GM18909 (cell line): ENCODE measurements around the gene ARHGAP1.

ENCODE experiments used
- ATAC-seq: cut with Tn5 transposase; IDR thresholded peaks from one replicate; pipeline ENCODE4 v1.9.1; 2021; ENCODE audit warnings: mild to moderate bottlenecking; ENCODE audit not compliant: unreplicated experiment, poor library complexity

Gene ARHGAP1

DNA sequence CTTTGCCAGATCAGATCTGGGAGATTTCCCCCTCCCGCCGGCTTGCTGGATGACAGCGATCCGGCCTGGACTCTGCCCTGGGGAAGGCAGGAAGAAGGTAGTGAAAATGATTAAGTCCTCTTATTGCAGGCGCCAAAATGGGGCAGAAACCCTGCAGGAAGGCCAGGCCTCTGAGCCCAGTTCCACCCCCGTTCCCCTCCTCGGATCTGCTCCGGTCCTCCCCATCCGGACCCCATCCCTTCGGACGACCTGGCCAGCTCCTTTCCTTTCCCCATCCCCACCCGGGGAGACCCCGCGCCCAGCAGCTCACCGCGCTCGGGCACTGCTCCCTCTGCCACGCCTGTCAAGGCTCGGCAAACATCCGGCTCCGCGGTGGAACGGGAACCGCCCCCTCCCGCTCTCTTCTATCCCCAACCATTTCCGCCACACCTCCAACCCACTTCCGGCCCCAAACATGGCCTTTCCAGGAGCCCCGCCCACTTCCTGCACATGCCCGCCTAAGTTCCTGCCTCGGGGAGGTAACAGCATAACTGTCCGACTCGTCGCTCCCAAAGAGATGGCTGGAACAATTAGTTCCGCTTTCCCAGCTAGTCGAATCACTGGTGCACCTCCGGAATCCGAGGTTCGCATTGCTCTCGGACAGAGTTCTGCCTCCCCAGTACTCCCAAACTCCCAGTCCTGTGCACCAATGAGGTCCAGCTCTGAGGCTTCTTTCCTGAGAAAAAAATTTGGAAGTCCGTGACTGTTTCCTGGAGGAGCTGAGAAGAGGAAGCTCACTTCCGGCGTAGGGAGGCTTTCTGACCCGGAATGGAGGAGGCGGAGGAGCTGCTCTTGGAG lies at the start of gene ARHGAP1, which contains the start of gene ZNF408:
ARHGAP1 (minus strand) TSS at position 379 of the 837 bp plus-strand sequence. CDS start 4,512 bp downstream, outside the sequence.
ZNF408 (plus strand) TSS at position 791 of the 837 bp plus-strand sequence; CDS start at position 808, 17 bp downstream.
- peak; percentile 91 for ATAC-seq

DNA sequence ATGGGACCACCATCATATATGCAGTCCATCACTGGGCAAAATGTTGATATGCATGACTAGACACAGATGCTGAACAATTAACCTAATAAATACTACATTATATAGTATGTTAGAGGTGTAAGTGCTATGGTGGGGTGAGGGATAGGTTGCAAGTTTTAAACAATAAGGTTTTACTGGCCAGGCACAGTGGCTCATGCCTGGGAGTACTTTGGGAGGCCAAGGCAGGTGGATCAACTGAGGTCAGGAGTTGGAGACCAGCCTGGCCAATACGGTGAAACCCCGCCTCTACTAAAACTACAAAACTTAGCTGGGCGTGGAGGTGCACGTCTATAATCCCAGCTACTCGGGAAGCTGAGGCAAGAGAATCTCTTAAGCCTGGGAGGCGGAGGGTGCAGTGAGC lies 46.7 kb upstream of the ARHGAP1 start:
- no peak for ATAC-seq

DNA sequence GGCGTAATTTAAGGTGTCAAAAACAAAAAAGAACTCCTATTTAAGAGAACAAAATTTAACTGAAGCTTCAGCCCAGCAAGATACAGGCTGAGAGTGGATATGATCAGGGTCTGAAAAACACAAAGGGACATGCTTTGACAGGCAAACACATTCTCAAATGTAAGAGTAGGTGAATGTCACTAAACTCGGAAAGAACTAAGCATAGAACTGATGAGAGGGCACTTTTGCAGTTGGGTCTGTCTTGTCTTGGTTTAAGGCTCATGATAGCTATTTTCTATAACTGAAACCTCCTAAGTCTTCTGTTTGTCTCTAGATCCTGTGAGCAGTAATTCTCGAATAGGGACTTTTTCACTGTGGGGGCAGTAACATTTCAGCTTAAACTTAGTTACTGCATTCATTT lies 45.6 kb upstream of the ARHGAP1 start:
- no peak for ATAC-seq

DNA sequence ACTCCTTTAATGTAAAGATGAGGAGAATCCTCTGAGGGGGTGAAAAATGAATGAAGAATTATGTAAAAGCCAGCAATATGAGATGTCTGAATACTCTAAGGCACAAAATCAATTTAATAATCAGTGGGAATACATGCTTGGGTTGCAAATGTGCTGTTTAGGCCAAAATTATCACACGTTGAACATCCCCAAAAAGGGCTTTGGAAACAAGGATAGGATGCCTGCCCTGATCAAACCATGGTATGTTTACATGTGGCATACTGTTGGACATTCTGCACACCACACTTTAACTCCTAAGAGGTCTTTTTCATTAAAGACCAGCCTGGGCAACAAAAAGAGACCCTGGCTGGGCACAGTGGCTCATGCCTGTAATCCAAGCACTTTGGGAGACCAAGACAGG lies 44.9 kb upstream of the ARHGAP1 start:
- no peak for ATAC-seq

DNA sequence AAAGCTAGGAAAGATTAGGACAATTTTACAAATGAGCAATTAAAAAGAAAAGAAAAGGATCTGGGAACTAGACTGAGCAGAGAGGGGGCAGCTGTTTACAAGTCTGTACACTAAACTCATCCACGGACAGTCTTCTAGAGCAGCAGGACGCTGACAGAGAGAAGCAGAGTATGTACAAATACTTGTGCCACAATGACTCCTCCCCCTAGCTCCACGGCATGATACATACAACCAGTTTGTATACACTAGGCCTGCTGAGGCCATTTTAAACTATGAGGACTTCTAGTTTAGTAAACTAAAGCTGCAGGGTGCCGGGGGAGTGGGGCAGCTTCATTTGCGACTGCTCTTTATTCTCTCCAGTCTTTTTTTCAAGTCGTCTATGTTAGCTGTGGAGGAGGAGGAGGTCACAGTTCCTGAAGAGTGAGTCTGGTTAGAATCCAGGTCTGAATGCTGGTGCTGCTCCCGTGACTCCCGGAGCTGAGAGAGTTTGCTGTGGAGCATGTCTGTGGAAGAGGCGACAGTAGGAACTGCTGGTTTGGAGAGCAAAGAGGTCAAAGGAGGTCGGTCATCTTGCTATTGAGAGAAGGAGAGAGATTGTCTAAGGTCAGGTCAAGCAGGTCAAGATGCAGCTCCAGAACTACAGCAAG lies 43.4 kb upstream of the ARHGAP1 start:
- no peak for ATAC-seq

DNA sequence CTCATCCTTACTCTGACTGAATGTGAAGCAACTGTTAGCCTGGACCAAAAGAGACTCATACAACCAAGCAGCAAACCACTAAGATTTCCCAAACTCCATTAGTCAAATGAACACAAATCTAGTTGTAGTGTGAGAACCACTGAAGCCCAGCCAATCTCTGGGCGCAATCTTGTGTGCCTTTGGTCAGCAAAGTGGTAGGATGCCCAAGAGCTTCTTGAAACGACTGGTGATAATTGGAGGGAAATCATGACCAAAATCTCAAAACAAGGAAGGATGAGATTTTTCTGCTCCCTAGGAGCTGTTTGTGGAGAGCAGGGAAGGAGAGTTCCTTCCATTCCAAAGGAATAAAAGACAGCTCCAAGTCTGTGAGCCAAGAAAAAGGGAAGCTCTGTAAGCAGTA lies 42.6 kb upstream of the ARHGAP1 start:
- no peak for ATAC-seq

DNA sequence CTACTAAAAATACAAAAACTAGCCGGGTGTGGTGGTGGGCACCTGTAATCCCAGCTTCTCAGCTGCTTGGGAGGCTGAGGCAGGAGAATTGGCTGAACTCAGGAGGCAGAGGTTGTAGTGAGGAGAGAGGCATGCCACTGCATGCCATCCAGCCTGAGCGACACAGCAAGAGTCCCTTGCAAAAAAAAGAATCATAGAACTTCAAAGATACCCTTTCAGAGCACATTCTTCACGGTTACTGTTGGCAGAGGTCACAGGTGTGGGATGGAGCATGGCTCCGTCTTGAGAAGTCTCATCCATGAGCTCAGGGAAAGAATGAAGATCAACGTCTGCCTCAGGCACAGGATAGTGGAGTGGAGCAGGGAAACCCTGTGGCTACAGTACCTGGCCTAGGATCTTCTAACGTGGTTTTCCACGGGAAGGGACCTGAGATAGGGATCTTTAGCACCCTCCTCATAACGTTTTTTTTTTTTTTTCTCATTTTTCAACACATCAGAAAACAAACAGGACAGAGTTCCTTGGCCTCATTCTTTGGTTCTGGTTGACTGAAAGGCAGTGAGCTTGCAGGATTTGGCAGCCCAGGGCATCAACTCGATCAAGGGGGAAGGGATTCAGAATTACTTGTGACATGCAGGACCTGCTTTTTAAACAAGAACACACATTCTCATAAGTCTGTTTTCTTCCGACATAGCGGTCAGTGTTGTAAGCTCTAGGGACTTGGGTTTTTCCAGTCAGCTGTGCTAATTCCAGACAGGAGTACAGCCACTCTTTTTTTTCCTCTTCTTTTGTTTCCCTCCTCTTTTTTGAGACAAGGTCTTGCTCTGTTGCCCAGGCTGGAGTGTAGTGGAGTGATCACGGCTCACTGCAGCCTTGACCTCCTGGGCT lies 41.4 kb upstream of the ARHGAP1 start:
- no peak for ATAC-seq

DNA sequence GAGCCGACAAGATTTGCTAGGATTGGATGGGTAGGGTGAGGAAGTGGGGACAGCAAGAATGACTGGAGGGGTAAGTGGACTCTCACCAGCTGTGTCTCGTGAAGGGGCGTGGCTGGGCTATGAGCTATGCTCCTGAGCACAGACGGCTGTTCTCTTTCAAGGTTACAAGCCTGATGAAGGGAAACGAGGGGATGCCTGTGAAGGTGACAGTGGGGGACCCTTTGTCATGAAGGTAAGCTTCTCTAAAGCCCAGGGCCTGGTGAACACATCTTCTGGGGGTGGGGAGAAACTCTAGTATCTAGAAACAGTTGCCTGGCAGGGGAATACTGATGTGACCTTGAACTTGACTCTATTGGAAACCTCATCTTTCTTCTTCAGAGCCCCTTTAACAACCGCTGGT lies 38.5 kb upstream of the ARHGAP1 start:
- no peak for ATAC-seq

DNA sequence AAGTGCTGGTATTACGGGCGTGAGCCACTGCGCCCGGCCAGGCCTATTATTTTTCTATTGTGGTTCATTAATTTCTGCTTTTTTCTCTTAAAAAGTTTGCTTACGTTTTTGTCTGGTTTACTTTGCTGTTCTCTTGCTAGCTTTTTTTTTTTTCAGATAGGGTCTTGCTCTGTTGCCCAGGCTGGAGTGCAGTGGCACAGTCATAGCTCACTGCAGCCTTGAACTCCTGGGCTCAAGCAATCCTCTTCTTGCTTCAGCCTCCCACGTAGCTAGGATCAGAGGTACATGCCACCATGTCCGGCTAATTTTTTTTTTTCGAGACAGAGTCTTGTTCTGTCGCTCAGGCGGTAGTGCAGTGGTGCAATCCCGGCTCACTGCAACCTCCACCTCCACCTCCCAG lies 37.3 kb upstream of the ARHGAP1 start:
- no peak for ATAC-seq

DNA sequence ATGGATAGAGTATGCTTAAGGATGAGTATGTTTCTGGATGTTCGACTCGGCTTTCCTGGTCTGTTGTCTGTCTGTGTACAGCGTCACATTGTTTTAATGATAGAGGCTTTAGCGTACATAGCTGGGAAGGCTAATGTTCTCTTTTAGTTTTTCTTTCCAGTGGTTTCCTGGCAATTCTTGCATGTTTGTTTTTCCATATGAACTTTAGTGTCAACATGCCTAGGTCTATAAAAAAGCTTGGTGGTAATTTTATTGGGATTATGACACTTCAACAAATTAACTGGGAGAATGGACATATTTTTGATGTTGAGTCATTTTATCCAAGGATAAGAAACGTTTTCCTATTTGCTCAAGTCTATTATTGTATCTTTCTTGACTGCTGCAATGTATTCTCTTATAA lies 36.2 kb upstream of the ARHGAP1 start:
- ATAC-seq, result no peak

DNA sequence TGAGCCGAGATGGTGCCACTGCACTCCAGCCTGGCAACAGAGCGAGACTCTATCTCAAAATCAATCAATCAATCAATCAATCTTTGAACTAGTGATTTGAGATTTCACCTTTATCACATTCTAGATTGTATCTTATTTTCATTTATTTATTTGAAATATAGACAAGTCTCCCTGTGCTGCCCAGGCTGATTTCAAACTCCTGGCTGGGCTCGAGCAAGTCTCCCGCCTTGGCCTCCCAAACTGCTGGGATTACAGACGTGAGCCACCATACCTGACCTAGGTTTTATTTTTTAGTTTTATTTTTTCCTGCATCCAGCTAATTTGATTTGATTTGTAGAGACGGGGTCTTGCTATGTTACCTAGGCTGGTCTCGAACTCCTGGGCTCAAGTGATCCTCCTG lies 35.7 kb upstream of the ARHGAP1 start:
- ATAC-seq, result no peak

DNA sequence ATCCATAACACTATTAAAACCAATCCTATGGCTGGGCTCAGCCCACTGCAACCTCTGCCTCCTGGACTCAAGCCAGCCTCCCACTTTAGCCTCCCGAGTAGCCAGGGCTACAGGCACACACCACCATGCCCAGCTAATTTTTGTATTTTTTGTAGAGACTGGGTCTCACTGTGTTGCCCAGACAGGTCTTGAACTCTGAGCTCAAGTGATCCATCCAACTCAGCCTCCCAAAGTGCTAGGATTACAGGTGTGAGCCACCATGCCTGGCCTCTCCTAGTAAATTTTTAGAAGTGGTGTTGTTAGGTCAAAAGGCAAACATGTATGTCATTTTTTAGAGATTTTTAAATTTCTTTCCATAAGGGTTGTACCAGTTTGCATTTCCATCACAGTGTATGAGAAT lies 32.8 kb upstream of the ARHGAP1 start:
- no peak for ATAC-seq

DNA sequence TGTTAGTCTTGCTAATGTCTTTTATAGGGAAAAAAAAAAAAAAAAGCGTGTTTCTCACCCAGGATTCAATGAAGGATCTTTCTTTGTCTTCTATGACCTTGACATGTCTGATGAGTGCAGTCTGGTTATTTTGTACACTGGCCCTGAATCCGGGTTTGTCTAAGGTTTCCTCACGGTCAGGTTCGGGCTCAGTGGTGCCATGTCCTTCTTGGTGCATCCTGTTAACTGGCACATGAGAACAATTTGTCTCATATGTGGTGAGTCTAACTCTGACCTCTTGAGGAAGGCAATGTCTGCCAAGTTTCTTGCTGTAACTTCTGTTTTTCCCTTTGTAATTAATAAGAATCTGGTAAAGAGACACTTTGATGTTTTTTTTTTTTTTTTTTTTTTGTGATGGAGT lies 31.1 kb upstream of the ARHGAP1 start:
- ATAC-seq, result no peak

DNA sequence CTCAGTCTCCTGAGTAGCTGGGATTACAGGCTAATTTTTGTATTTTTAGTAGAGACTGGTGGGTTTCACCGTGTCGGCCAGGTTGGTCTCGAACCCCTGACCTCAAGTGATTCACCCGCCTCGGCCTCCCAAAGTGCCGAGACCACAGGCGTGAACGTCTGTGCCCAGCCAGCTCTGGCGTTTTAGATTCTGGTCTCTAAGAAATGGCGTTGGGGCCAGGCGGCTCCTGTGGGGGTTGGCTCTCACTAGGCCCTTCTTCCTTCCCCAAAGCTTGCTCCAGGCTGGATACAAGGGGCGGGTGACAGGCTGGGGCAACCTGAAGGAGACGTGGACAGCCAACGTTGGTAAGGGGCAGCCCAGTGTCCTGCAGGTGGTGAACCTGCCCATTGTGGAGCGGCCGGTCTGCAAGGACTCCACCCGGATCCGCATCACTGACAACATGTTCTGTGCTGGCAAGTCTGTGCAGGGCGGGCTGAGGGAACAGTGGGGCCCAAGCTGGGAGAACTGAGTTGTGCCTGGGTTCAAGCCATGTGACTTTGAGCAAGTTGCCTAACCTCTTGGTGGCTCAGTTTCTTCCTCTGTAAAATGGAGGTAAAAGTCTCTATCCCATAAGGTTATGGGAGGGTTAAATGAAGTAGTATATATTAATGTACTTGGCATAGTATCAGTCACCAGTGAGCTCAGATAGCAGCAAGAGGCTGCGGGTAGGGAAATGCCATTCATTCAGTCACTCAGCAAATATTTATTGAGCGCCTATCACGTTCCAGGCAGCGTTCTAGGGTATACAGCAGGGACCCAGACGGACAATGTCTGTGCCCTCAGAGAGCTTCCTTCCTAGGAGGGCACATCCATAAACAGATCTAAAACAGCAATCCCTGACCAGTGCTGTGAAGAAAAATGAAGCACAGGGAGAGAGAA lies 28.9 kb upstream of the ARHGAP1 start:
- ATAC-seq, result no peak

DNA sequence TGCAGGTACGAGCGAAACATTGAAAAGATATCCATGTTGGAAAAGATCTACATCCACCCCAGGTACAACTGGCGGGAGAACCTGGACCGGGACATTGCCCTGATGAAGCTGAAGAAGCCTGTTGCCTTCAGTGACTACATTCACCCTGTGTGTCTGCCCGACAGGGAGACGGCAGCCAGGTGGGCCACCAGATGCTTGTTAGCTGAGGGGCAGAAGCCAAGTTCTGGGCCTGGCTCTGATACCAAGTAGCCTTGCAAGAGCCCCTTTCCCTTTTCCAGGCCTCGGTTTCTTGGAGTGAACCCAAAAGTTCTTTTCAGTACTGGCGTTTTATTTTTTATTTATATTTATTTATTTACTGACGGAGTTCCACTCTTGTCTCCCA lies 28.2 kb upstream of the ARHGAP1 start:
- ATAC-seq, result no peak

DNA sequence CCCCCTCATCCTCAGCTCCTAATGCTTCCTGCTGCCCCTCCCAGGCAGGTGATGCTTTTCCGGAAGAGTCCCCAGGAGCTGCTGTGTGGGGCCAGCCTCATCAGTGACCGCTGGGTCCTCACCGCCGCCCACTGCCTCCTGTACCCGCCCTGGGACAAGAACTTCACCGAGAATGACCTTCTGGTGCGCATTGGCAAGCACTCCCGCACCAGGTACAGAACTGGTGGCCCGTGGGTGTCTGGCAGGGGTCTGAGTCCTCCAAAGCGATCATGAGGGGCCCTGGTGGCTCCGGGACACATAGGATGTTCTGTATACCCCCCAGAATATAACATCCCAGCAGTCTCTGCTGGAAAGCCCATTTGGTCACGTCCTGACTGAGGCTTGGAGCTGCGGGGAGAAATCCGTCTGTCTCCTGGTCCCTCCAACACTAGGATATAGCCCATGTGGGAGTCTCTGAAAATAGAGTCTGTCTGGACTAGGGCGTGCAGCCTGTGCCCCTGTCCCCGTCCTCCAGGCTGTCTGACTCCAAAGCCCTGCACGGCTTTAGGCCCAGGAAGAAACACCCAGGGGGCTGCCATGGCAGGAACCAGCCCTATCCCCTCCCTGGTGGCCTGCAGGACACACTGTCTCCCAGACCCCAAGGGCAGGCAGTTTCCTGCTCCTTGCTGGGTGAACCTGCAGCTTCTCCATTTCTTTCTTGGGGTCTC lies 27.7 kb upstream of the ARHGAP1 start:
- ATAC-seq, result no peak

DNA sequence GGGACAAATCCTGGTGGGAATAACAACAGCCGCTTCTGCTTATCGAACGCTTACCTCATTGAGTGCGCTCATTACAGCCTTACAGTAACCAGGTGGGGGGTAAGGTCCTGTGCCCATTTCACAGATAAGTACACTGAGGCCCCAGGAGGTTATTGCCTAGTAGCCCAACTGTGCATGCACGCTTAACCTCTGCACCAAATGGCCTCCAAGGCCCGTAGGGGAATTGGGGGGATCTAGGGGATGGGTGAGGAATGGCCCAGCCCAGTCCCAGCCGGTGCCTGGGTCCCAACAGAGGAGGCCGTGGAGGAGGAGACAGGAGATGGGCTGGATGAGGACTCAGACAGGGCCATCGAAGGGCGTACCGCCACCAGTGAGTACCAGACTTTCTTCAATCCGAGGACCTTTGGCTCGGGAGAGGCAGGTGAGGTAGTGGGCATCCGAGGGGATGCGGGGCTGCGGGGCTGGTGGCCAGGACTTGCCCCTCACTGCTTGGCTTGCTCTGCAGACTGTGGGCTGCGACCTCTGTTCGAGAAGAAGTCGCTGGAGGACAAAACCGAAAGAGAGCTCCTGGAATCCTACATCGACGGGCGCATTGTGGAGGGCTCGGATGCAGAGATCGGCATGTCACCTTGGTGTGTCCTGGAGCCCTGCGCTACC lies 25.9 kb upstream of the ARHGAP1 start:
- no peak for ATAC-seq

DNA sequence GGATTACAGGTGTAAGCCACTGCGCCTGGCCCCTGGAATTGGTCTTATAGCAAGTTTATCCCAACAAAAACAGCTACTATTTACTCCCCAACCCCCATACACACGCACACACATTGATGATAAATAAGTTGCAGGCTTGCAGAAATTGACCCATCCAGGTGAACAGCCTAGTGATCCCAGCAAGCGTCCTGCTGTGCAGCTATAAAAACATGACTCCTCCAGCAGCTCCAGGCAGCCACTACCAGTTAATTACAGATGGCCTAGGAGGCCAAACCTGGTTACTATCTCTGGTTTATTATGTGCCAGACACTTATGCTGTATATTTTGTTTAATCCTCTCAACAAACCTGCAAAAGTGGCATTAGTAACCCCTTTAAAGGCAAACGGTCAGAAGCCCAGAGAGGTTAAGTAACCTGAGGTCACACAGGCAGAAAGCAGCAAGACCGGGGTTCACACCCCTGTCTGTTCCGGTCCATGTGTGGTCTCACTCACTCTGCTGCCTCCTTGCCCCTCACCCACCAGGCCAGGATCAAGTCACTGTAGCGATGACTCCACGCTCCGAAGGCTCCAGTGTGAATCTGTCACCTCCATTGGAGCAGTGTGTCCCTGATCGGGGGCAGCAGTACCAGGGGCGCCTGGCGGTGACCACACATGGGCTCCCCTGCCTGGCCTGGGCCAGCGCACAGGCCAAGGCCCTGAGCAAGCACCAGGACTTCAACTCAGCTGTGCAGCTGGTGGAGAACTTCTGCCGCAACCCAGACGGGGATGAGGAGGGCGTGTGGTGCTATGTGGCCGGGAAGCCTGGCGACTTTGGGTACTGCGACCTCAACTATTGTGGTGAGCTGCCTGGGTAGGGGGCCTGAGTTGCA lies 25.2 kb upstream of the ARHGAP1 start:
- ATAC-seq, result no peak
